Activated naive CD4-positive, alpha-beta T cell treated with anti-CD3 and anti-CD28 coated beads, Interleukin-2, amount 50 U/mL, for 16 hours (primary cell): ENCODE results near the gene TNIK.

Experiments used
- DNase-seq: peaks from one replicate; pipeline ENCODE4 v3.0.0-alpha.2; 2020

Gene TNIK

DNA sequence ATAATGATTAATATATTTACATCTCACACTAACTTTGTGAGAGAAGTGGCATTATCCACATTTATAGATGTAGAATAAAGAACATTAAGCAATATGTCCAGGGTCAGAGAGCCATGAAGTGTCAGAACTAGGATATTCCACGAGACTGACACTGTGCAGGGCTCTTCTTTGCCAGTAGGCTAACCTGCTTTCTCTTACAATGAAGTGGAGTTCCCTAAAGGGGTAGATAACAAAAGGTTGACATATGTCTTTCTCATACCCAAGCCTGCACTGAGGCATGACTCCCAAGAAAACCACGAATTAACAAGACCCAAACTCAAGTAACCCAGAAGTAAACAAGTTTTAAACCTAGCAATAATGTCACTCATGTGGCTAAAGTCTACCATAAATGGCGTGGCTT is 242.1 kb downstream of the TNIK start:
- DNase-seq: no peak

GRCh38 chr3:171213907-171214306 is 246.3 kb downstream of the TNIK start:
- no peak for DNase-seq

DNA sequence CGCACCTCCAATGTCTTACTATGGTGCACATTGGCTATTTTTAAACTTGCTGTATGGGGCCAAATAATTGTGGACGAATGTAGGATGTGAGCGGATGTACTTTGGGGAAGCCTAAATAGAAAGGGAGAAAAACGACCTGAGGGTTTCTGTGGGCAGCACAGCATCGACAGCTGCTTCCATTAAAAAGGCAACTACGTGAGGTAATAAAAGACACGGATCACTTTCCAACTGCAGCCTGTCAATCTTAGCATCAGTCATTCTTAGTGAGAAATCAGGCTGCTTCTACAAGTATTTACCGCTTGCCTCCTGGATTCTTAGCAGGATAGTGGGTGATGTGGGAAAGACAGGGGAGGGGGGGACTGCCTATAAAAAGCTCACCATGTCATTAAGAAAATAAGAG is 247.0 kb downstream of the TNIK start:
- DNase-seq: no peak

DNA sequence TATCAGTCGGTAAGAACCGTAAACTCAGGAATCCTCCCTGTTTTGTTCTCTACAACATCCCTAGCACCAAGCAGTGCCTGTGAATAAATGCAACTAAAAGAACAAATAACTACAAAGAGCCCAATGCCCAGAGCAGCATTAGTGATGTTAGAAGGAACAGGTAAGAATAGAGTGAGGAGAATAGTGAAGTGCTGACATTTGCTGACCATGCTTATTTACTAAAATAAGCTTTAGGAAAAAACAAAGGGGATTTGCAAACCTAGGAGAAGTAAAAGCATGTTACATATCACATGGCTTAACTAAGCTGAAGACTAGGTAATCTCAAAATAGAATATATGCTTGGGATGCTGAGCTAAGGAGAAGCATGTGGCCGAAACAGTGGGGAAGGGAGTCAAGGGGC is 247.6 kb downstream of the TNIK start:
- DNase-seq: no peak

- no peak for DNase-seq
Measured at GRCh38 chr3:171206283-171206682, 253.9 kb downstream of the TNIK start.

DNA sequence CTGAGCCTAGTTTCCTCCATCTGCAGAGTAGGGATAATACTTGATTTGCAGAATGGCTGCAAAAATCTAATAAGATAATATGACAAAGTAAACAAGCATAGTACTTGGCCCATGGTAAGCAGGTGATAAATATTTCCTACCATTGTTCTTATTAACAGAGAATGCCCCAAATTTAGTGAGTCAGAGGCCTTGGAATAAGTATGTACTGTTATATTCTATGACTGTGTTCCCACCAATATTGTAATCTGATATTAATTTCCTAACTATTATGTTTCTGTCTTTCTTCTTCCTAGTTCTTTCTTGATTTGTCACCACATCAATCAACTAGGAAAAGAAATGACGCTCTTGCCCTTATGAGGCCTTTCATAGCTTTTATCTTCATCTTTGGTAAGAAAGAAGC is 255.3 kb downstream of the TNIK start:
- no peak for DNase-seq

DNA sequence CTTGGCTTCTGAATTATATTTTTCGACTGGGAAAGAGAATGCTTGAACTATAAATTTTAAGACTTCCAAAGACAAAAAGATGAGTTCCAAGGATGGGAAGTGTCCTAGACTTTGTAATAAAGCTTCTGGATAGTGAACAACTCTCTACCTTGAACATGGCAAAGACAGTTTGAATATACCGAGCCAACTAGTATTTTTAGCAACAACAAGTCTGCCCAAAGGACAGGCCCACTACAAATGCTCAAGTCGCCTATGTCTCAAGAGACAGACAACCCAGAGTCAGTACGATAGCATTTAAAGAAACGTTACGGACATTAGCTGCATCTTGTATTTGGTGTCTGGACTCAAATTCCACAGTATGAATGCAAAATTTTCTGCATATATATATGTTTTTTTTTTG is 258.4 kb downstream of the TNIK start:
- DNase-seq: no peak

DNA sequence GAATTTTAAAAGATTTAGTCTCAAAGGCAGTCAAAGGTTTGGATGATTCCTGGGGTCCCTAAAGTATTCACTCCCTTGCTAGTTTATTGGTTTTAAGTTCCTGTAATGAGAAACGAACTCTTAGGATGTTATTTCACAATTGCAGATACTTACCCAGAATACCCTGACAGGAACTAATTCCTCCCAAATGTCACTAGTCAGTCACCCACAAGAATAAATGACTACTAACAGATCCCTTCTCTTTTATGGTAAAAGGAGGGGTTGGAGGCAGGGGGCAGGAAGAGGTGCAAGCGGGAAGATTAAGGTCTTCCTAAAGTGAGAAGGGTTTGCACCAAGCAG is 259.5 kb downstream of the TNIK start:
- no peak for DNase-seq

DNA sequence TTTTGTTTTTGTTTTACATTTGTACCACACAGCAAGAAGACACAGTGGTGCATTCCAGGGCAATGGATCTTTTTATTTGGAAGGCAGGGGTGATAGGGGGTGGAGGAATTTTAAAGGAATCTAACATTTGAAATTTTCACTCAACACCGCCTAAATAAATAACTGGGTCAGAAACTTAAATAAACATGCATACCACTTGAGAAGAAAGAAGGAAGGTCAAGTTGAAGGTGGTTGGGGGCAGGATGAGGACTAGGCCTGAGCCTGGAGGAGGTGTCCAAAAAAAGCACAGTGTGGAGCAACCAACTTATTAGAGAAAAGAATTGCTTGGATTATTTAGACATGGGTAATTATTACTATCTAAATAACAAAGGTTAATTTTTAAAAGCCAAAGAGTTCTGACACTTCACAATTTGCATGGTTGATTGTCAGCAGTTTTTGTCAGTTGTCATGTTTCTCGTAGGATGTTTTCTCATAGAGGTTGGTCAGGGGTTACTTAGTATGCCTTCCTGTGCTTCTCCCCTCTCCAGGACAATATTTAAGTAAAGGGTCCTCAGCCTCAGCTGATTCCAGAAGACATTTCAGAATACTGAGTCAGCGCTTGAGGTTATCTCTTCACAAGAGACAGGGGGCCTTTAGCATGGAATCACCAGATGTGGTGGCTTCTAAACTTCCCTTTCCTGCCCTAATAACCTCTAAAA is 260.0 kb downstream of the TNIK start:
- DNase-seq: no peak

DNA sequence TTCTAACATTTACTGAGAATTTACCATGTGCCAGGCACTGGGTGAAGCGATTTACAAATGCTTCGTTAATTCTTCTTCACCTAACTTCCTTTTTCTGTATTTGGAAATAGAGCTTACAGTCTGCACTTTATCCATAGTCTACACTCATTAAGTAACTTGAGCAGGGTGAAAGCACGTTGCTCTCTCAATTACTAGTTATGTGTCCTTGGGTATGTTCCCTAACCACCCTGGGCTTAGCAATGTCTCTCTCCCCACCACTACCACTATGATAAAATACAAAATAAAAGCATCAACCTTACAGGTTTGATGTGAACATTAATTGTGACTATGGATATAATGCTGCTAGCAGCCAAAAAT is 260.8 kb downstream of the TNIK start:
- DNase-seq: no peak

GRCh38 chr3:171198781-171199472 is 261.3 kb downstream of the TNIK start:
- DNase-seq: no peak

GRCh38 chr3:171195686-171196085 is 264.5 kb downstream of the TNIK start:
- DNase-seq: no peak

- DNase-seq: no peak
Measured at GRCh38 chr3:171194965-171195364, 265.2 kb downstream of the TNIK start.

- DNase-seq: no peak
Measured at GRCh38 chr3:171193693-171194092, 266.5 kb downstream of the TNIK start.

DNA sequence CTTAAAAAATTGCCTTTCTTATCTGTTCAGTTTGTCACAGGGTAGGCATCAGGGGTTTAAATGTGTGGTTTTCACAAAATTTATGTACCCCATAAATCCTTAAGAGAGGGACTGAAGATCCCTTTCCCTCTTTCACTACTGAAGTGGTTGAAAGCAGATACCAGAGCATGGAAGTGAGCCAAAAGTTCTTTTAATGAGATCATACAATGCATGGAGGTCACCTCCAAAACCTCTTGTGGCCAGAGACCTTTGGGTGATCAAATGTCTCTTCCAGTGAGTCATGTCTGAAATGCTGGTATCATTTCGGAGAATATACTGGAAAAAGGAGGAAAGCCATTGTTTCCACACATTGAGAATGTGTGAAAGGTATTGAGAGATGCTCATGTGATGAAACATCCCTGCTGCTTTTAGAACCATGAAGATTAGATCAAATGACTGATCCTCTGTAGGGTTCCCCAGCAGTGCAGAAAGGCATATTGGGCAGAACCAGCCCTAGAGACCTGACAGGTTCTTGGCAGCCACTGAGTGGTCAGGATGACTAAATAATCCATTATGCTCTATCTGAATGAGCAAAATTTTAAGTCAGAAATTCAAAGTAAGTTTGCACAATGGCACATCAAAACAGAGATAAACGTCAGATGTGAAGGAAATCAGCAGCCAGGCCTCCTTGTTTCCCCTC is 267.9 kb downstream of the TNIK start:
- no peak for DNase-seq

DNA sequence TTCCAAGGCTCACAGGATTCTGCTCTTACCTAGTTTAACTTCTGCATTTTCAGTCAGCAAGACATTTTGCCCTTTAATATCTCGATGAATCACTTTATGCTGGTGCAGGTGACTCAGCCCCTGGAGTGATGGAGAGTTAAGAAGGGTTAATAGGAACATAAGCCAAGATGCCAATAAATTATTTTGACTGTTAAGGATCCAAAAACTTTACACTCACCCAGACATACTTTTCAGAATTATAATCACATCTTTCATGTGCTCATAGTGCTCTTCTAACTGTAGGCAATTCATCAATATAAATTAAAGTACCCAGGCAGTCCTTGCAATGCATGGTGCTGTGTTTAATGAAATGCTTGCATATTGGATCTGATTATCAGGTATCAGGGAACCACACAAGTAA is 269.5 kb downstream of the TNIK start:
- DNase-seq: no peak

DNA sequence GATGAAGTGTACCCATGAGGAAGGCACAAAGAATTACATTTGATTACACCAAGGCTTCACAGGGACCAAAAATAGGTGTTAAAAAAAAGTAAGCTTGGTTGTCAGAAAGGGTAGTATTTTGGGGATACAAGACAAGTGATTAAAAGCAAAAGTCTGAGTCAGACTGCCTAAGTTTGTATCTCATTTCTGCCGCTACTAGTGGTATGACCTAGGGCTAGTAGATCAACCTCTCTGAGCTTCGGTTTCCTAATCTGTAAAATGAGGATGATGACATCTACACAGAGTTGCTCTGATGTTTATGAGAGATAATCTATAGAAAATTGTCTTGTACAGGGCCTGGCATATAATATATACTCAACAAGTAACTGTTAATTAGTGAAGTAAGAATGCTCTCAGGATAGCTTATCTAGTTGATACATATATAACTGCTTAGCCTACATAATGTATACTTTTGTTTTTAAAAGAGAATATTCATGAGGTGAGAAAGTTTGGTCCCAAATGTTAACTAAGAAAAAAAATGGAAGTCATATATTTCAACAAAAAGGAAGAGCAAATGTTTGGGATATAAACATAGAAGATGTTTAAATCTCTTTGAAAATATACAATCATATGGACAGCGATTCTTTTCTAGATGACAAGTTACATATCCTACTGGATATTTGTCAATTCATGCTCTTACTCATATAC is 270.7 kb downstream of the TNIK start:
- DNase-seq: no peak

GRCh38 chr3:171187706-171188290 is 272.4 kb downstream of the TNIK start:
- DNase-seq: no peak

DNA sequence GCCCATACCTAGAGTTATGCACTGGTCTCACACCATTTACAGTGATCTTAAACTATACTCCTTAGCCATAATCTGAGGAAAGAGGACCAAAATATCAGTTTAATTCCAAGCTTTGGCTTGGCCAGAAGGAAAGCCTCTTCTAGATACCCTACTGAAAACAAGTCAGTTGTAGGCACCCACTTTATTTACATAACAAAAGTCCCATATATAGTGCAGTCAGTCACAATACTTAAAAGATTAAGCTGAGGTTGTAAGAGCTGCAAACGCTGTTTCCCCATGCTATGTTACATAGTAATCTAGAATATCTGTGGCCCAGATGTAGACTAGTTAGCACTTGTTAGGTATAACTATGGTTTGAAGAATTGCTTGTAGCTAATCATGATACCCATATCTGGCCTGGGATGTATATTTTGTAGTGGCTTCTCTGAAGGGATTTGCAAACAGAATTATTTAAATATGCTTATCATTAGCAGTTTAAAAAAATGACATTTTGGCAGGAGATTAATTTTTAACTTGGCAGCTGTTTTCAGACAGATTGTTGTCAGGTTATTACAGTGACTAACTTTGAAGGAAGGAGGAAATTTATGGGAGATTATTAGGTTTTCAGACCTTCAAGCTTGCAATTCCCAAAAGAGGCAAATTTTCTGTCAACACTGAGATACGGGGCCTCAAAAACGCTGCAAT is 273.2 kb downstream of the TNIK start:
- DNase-seq: no peak

DNA sequence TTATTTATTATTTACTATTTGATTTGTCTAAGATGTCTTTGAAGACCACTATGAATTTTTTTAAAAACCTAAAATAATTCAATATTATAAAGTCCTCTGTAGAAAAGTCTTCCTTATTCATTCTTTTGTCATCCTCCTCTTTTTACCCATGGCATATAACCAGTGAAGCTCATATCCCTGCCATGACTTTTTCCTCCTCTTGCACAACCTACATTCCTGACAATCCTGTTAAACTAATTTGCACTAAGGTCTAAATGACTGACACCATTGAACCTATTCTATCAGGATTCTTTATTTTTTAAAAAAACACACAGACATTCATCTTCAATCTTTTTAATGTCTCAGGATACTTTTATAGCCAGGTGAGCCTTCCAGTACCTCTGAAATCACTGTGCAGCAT is 273.8 kb downstream of the TNIK start:
- DNase-seq: no peak

DNA sequence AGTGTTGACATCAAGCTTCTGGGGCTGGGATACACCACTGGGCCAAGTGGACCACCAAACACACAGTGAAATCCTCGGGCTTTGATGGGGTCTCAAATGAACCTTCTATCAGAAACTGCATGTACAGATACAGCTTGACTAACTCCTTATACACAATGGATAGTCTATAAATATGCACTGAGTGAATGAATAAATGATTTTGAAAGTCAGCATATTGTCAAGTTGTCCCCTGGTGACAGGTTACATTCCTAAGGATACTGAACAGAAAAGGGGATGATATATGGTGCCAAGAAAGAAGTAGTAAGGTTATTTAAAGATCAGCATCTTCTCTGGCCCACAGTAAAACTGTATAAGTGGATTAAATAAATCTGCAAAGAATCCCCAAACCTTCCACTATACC is 274.2 kb downstream of the TNIK start:
- DNase-seq: no peak

- DNase-seq: no peak
Measured at GRCh38 chr3:171184372-171184771, 275.8 kb downstream of the TNIK start.

DNA sequence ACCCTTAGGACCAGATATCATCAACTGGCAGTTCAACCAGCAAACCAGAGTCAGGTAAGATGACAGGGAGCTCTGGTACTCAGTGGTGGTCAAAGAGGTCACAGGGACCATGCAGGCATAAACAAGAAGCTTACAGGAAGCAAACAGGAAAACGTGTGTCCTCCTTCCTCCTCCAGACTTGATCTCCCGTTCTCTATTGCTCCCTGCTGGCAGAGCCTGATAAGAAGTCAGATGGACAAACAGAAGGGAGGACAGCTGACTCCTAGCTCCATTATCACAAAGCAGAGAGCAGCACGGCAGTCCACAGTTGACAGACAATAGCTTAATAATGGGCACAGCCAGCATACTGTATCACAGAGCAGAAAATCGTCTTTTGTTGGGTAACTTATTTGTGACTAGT is 277.2 kb downstream of the TNIK start:
- no peak for DNase-seq
